Esophagus muscularis mucosa (tissue), 4 donors: ENCODE data around the gene ESF1. TPM values are rescaled to one million over a fixed set of nuclear protein-coding genes. Genes with fewer than 3 reads are reported as not detected.

Source experiments
- DNase-seq: peaks from one replicate; pipeline ENCODE4 v3.0.0-alpha.2; 2017; ENCODE audit errors: extremely low spot score
- H3K27ac ChIP-seq, 4 donors: fragments of 200-600 bp; sonication (generic); replicated peaks in 1 of 4; 1 replicate in 3 of 4; 2 replicates in 1 of 4; pipeline ENCODE4 v1.5.1; 2016 to 2019; ENCODE audit warnings: mild to moderate bottlenecking in 1 of 4
- H3K27me3 ChIP-seq, 4 donors: fragments of 200-600 bp; sonication (generic); one replicate each; pipeline versions ENCODE4 v1.5.1 to v1.6.0; 2016 to 2019
- H3K36me3 ChIP-seq, 4 donors: fragments of 200-600 bp; sonication (generic); one replicate each; pipeline ENCODE4 v1.5.1; 2016 to 2019
- H3K4me1 ChIP-seq, 4 donors: fragments of 200-600 bp; sonication (generic); one replicate each; pipeline ENCODE4 v1.5.1; 2016 to 2019
- H3K4me3 ChIP-seq, 4 donors: fragments of 200-600 bp; sonication (generic); 1 replicate in 2 of 4; 2 replicates in 2 of 4; pipeline ENCODE4 v1.5.1; 2016 to 2019; ENCODE audit warnings: mild to moderate bottlenecking in 4 of 4, moderate library complexity in 1 of 4
- H3K9me3 ChIP-seq, 4 donors: fragments of 200-600 bp; sonication (generic); 1 replicate in 3 of 4; 2 replicates in 1 of 4; pipeline ENCODE4 v1.5.1; 2016 to 2019
- EP300 ChIP-seq: sonication (generic); formaldehyde crosslinking; IDR thresholded peaks from one replicate; pipeline ENCODE4 v1.6.1; 2017; ENCODE audit warnings: antibody characterized with exemption
- POLR2A ChIP-seq: fragments of 450-650 bp; IDR thresholded peaks from one replicate; pipeline ENCODE4 v1.6.1; 2017; ENCODE audit warnings: antibody characterized with exemption, moderate library complexity, mild to moderate bottlenecking, low read depth
- POLR2AphosphoS5 ChIP-seq, 2 donors: sonication (generic); formaldehyde crosslinking; IDR thresholded peaks; one replicate each; pipeline ENCODE4 v1.6.1; 2017; ENCODE audit warnings: antibody characterized with exemption in 2 of 2
- WGBS: methylation state at CpG from one replicate; pipeline ENCODE4 v1.1.5; 2018; 5-methylcytosine and 5-hydroxymethylcytosine counted together
- intact Hi-C: fragments of 100-400 bp; cut with DNase I; formaldehyde crosslinking; loops from one replicate; pipeline ENCODE4 v1.15.1; 2023
- total RNA-seq, 4 donors: library from RNA; depleted of rRNA; stranded (reverse); fragments of >200 nt; gene quantifications; one replicate each; pipeline versions ENCODE4 v1.1.0 to v1.2.1, GENCODE V29; 2016
- TF ChIP-seq, protein P1 (sequence below), 3 experiments: fragments of 200-600 bp in 2 of 3; fragments of 450-650 bp in 1 of 3; sonication (generic) in 2 of 3; IDR thresholded peaks; one replicate each; pipeline ENCODE4 v1.5.1; 2017 to 2019; ENCODE audit warnings: antibody characterized with exemption in 3 of 3, mild to moderate bottlenecking in 2 of 3, moderate library complexity in 1 of 3

The ESF1 gene
- total RNA-seq, 4 donors from 2014 or later = 9.0 to 16.2 (median 13.3) TPM

- Histone ChIP-seq H3K4me1 (peaks cover 0 to 14% (median 11%) of the 10 kb centered on the region in 4 donors), H3K27me3 (no peaks in the 10 kb centered on the region), H3K9me3 (no peaks in the 10 kb centered on the region), H3K27ac (no peak overlapping the region), H3K4me3 (no peak overlapping the region), H3K36me3 (no peaks in the 10 kb centered on the region)
- TF ChIP-seq, protein P1, sequence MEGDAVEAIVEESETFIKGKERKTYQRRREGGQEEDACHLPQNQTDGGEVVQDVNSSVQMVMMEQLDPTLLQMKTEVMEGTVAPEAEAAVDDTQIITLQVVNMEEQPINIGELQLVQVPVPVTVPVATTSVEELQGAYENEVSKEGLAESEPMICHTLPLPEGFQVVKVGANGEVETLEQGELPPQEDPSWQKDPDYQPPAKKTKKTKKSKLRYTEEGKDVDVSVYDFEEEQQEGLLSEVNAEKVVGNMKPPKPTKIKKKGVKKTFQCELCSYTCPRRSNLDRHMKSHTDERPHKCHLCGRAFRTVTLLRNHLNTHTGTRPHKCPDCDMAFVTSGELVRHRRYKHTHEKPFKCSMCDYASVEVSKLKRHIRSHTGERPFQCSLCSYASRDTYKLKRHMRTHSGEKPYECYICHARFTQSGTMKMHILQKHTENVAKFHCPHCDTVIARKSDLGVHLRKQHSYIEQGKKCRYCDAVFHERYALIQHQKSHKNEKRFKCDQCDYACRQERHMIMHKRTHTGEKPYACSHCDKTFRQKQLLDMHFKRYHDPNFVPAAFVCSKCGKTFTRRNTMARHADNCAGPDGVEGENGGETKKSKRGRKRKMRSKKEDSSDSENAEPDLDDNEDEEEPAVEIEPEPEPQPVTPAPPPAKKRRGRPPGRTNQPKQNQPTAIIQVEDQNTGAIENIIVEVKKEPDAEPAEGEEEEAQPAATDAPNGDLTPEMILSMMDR (IDR thresholded peaks at IDR 0.05) = no peak
- TF ChIP-seq POLR2AphosphoS5 (IDR thresholded peaks at IDR 0.05) (no peak), POLR2A (no peak), EP300 (no peak)
- intact Hi-C loops = no loop called here
- WGBS = 91% methylated on average over 7 of the region's 7 CpGs
- no peak for DNase-seq
These were observed 118.9 kb downstream of the ESF1 start for GRCh38 chr20:13665709-13666395.

Other genes with a start within 250 kb of the ESF1 start
- gene TASP1, start 146.0 kb downstream of the ESF1 start, total RNA-seq = 10 to 100 TPM; 11.6 to 15.7 (median 13.0) TPM
- 10 to 100 TPM; 11.9 to 23.3 (median 19.1) TPM for gene NDUFAF5, start 109 bp upstream of the ESF1 start, total RNA-seq
- gene SEL1L2, start 205.7 kb upstream of the ESF1 start, total RNA-seq = not detected
- gene MACROD2, start 210.6 kb upstream of the ESF1 start, total RNA-seq = 1 to 10 TPM; 1.4 to 3.6 (median 2.6) TPM